ENCODE results near the gene ZNF429.
"Not testable (repeated sequence)": the region's sequence is repeated elsewhere in the genome, so short reads cannot be mapped to it uniquely, and the experiment has no call there.

ZNF429 gene

DNA sequence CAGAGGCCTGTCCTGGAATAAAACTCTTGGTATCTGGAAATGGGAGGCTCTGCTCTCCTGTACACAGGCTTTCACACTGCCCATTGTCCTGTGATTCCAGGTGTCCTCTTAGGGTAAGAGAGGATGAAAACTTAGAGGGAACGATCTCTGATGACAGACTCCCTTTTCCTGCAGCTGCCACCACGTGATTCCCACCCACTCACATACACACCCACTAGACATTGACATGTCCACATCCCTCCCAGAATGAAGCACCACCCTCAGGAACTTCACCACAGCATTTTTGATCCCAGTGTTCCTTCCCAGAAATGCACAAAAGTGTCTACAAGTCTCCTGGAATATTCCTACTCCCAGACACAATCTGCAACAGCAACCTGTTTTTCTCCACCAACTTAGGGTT, 8.2 kb downstream of the ZNF429 start:
- DNase-seq (ENCODE audit: low spot score) = no peak

DNA sequence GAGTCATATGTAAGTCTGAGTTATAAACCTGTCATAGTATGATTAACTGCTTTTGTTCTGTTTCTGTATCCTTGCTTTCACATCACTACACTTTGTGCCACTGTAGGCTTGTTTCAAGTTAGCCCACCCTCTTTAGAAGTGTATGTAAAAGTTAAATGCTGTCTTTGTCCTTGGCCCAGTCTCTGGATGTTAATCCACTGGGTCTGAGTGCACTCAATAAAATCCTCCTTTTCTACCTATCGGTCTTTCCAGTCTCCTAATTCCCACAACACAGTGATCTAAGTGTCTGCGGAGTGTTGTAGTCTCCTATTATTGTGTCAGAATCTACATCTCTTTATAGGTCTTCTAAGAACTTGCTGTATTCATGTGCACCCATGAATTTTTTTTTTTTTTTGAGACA, 14.1 kb downstream of the ZNF429 start:
- no peak for DNase-seq (ENCODE audit: low spot score)

DNA sequence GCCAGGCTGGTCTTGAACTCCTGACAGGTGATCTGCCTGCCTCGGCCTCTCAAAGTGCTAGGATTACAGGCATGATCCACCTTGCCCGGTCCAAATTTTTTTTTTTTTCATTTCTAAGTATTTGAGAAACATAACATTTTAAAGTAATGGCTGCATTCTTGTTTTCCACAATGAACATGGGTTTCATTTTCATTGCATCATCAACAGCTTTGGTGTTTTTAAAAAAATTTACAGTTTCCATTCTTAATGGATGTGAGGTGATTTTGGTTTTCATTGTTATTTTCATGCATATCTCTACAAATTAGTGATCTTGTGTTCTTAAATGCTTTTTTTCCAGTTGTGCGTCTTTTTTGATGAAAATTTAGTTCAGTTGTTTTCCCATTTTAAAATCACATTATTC, 27.5 kb downstream of the ZNF429 start:
- DNase-seq (ENCODE audit: low spot score) = no peak

DNA sequence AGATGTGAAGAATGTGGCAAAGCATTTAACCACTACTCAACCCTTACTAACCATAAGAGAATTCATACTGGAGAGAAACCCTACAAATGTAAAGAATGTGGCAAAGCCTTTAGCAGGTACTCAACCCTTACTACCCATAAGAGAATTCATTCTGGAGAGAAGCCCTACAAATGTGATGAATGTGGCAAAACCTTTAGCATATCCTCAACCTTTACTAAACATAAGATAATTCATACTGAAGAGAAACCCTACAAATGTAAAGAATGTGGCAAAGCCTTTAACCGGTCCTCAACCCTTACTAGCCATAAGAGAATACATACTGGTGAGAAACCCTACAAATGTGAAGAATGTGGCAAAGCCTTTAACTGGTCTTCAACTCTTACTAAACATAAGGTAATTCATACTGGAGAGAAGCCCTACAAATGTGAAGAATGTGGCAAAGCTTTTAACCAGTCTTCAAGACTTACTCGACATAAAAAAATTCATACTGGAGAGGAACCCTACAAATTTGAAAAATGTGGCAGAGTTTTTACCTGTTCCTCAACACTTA, 31.4 kb downstream of the ZNF429 start:
- not testable (repeated sequence) for DNase-seq (ENCODE audit: low spot score)

DNA sequence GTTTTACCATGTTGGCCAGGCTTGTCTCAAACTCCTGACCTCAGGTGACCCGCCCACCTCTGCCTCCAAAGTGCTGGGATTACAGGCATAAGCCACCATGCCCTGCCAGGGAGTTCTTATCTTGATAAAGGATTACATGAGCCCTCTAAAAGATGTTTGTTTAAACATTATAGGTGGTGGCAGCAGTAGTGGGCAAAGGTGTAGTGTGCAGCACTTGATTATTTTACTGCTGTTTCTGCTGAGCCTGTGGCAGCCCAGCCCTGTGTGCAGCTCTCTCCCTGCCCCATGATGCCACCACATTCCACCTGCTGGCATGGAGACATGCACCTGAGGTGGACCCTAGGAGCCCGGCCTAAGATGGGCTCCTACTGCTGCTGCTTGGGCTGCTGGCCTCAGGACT, 54.0 kb downstream of the ZNF429 start:
- DNase-seq (ENCODE audit: low spot score) = no peak

DNA sequence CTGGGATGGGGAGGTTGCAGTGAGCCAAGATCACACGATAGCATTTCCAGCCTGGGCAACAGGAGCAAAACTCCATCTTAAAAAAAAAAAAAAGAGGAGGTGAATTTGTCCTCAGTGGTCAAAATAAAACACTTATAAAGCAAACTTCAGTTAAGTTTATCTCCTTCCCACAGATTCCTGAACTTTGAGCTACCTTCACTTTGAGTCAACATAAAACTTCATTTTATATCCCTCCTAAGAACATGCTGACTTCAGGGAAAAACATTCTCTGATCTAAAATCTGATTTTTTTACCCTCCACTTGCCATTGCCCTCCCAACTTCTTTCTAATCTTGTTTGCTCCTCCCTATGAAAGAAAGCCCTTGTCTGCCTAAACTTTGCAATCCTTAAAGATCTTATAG, 59.0 kb downstream of the ZNF429 start:
- no peak for DNase-seq (ENCODE audit: low spot score)

DNA sequence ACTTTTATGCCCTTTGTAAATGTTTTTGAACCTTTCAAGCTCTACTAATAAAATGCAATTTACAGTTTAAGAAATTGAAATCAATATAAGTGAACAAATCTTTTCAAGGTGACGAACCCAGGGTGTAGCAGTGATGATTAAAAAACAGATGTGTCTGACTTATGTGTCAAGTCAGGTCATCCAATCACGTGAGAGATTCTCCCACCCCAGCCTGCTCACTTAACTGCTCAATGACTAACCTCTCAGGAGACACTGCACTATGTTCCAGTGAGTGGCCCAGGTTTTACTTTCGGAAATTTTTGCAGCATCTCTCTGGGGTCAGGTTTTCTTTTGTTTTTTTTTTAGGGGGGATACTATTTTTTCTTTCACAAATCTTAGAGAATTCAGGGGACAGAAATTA, 60.7 kb downstream of the ZNF429 start:
- DNase-seq (ENCODE audit: low spot score) = no peak

DNA sequence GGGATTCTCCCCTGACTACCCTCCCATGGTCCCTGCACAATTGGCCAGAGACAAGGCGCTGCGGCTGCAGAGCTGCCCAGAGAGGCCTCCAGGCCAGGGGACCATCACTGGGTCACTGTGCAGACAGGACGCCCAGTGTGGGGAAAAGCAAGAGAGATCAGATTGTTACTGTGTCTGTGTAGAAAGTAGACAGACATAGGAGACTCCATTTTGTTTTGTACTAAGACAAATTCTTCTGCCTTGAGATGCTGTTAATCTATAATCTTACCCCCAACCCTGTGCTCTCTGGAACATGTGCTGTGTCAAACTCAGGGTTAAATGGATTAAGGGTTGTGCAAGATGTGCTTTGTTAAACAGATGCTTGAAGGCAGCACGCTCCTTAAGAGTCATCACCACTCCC, 62.4 kb downstream of the ZNF429 start:
- DNase-seq (ENCODE audit: low spot score) = not testable (repeated sequence)

DNA sequence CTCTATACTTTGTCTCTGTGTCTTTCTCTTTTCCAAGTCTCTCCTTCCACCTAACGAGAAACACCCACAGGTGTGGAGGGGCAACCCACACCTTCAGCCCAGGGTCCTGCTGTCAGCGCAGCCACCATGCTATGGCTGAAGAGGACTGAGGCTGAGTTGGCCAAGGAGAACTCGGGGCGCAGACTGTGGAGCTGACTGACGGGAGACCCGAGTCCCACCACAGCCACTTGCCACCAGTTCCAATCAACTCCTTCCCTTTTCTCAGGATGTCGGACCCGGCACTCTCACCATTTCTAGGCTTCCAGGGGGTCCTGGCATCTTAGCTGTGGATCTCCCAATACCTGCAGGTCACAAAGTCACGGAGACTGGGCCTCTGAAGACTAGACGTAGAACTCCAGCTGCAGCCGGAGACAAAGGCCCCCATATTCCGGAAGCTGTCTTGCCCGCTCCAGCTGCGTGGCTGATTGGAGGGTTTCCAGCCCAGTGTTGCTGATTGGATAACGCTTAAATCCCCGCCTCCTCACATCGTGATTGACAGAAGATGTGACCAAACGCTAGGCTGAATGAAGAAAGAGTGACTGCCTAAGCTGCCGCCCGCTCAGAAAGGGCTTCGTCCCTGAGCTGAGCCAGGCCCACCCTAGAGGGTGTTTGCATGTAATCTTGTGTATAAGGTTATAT, 63.6 kb downstream of the ZNF429 start:
- DNase-seq (ENCODE audit: low spot score) = no peak

DNA sequence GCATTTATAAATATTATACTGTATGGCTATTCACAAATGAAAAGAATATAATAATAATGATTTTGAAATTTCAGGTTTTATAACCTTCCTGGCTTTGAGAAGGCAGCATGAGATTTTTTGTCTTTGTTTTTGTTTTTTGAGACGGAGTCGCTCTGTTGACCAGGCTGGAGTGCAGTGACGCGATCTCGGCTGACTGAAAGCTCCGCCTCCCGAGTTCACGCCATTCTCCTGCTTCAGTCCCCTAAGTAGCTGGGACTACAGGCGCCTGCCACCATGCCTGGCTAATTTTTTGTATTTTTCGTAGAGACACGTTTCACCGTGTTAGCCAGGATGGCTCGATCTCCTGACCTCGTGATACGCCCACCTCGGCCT, 64.1 kb downstream of the ZNF429 start:
- no peak for DNase-seq (ENCODE audit: low spot score)

DNA sequence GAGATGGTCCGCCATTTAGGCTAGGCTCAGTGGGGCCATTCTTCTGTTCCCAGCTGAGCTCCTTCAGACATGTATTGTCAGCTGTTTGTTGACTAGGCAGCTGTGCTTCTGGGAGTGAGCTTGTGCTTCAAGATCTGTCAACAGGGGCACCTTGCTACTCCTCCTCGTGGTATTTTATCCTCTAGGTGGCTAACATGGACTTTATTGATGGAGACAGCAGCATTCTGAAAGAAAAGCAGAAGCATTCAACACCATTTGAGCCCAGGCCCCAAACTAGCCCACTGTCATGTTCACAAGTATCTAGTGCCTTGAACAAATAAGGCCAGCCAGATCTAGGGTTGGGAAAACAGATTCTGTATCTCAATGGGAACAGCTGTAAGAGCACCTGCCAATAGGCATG, 65.9 kb downstream of the ZNF429 start:
- DNase-seq (ENCODE audit: low spot score) = no peak

DNA sequence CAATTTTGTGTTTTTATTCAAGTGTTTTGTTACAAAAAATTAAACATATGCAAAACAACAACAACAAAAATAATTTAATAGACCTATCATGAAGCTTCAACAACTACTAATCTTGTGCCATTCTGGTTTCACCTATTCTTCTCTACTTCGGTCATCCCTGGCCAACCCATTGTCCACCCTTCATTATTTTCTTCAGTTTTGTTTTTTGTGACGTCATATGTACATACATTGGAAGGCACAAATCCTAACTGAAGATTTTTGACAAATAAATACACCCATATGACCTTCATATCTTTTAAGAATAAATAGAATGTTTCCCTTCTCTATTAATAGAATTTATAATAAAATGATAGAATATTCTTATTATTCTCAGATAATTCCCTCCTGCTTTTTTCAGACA, 69.2 kb downstream of the ZNF429 start:
- no peak for DNase-seq (ENCODE audit: low spot score)

DNA sequence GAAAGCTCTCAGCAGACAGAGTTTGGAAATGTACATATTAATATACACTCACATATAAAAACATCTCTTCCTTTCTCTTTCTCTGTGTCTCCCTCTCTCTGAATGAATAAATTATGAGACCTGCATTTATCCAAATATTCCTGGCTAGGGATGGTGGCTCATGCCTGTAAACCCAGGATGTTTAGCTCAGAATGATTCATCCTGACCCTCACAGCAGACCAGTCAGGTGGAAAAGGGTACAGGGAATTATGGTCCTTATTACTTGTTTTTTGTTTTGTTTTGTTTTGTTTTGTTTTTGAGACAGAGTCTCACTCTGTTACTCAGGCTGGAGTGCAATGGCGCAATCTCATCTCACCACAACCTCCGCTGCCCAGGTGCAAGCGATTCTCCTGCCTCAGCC, 71.1 kb downstream of the ZNF429 start:
- no peak for DNase-seq (ENCODE audit: low spot score)

DNA sequence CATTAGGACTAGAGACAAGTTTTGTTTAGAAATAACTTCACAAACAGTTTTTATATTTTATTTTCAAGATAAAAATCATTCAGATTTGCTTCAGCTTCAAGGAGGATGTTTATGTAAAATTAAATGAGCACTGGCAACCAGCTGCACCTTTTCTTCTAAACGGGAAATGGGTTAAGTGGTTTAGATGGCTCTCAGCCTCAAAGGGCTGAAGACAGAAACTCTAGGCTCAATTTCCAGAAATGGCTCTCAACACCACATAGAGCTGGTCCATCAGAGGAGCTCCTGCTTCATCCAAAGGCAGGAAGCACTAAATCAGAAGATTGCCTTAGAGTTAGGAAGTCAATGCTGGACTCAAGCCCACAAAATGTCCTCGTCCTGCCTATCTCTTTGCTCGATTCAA, 74.7 kb downstream of the ZNF429 start:
- no peak for DNase-seq (ENCODE audit: low spot score)

DNA sequence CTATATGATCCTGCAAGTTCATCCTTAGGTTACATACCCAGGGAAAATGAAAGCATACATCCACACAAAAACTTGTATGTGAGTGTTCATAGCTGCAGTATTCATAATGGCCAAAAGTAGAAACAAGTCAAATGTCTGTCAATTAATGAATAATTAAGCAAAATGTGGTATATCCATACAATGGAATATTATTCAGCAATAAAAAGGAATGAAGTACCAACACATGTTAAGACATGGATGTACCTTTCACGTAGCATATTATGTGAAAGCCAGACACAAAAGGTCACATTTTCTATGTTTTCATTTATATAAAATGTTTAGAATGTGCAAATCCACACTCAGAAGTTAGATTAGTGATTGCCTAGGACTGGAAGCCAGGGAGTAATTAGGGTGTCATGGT, 75.4 kb downstream of the ZNF429 start:
- DNase-seq (ENCODE audit: low spot score) = no peak

DNA sequence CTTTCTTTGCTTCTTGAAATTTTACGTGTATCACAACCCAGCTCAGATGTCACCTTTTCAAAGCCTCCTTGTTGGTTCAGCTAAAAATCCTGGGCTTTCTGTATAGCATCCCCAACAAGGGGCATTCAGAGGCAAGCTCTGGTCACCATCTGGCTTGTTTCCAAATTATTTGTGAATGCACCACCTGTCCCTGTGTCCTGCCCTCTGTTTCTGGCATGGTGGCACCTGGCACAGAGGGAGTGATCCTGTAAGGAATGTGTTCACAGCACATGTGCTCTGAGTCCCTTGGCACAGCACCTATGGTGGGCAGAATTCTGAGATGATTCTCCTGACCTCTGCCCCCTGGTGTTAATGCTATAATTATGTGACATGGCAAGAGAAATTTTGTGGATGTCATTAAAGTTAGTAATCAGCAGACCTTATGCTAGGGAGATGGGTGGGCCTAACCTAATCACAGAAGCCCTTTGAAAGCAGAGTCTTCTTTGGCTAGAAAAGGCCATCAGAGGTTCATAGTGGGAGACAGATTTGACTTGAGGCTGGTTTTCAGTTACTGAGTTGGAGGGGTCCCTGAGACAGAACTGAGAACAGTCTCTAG, 76.3 kb downstream of the ZNF429 start:
- DNase-seq (ENCODE audit: low spot score) = no peak

DNA sequence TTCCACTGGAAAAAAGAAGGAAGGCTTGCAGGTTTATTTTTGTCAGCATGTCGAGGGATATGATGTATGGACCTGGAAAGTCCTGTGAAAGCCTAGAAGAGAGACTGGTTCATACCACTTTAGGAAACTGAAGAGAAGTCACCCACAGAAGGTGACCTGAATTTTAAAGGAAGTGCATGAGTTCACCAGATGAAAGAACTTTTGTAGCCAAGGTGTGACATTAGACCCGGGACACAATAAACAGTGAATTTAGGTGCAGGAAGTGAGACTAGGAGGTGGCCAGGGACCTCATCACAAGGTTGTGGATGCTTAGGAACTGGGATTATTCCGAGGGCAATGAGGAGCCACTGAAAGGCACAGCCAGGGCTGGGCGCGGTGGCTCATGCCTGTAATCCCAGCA, 79.1 kb downstream of the ZNF429 start:
- DNase-seq (ENCODE audit: low spot score) = no peak

DNA sequence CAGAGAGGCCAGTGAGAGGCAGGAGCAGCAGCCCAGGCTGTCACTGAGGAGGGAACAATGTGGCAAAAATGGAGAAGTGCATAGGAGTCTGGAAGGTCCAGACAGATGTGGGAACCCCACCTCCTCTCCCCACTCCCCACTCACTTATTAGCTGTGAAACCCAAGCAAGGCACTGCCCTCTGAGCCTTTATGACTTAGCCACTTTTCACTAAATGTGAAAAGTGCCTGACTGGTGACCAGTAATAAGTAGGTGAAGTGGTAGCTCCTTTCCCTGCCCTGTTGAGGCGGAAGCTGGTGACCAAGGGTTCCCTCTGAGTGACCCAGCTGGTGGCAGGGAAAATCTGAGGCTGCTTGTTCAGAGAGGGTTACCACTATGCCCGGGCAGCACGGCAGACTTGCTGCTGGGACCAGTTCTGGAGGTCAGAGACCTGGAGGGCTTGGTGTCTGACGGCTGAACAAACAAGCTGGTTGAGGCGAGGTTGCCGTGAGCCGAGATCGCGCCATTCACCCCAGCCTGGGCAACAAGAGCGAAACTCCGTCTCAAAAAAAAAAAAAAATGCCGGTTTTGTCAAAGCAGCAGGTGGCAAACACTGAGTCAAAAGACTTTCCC, 80.0 kb downstream of the ZNF429 start:
- DNase-seq (ENCODE audit: low spot score) = no peak

DNA sequence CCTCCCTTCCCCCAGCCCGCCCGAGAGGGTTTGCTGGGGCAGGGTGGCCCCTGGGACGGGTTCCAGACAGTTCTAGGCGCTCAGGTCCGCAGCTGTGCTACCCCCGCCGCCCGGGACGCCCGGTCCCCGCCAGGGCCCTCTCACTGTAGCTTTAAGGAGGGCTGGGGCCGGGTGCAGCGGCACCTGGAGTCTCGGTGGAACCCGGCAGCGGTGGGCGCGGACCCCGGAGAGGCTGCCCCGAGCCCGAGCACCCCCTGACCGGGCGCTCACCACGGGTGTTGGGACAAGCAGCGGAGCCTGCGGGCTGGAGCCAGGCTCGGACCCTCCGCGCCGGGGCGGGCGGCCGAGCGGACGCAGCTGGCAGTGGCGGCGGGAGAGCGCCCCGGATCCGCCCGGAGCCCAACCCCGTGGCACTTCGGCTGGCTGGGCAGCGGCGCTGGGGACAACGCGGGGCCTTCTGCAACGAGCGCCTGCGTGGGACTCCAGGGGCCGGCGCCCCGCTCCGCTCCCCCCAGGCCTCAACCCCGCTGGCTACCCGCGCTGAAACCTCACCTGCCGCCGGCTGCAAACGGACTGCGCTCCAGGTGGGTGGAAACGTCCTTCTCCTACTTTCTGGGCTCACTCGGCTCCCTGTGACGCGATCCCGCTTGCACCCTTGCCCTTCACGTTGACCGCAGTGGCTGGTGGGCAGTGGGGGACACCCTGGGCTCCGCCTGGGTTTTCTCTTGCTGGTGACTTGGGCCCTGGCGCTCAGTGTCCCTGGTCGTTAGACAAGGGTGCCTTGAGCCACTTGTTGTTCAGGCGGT, 81.1 kb downstream of the ZNF429 start:
- no peak for DNase-seq (ENCODE audit: low spot score)

DNA sequence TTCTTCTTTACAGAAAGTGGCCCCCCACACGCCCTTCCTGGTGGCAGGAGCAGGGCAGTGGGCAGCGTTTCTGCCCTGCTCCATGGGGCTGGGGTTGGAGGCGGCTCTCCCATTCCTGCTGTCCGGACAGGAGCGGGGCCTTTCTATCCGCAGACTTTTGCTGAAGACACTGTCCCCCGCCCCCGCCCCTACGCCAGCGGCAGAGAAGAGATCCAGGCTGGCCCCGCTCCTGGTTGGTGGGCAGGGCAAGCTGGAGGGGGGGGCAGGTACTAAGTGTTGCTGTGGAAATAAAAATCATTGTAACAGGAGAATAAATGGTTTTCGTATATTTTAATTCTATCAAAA, 81.7 kb downstream of the ZNF429 start:
- DNase-seq (ENCODE audit: low spot score) = no peak

DNA sequence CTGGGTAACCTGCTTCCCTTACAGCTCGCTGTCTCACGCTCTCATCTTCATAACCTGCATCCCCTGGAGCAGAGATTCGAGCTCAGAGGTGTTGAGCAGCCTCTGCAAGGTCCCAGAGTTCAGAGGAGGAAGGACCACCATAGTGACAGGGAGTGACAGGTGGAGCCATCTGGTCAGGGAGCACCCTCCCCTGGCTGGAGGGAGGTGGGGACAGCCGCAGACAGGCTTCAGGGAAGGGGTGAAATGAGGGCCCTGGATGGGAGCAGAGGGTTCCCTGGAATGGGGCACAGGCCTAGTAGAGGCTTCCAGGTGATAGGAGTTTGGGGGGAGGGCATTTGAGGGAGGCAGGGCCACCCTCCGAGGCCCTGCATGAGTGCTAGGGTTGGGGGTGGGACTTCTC, 82.1 kb downstream of the ZNF429 start:
- no peak for DNase-seq (ENCODE audit: low spot score)

DNA sequence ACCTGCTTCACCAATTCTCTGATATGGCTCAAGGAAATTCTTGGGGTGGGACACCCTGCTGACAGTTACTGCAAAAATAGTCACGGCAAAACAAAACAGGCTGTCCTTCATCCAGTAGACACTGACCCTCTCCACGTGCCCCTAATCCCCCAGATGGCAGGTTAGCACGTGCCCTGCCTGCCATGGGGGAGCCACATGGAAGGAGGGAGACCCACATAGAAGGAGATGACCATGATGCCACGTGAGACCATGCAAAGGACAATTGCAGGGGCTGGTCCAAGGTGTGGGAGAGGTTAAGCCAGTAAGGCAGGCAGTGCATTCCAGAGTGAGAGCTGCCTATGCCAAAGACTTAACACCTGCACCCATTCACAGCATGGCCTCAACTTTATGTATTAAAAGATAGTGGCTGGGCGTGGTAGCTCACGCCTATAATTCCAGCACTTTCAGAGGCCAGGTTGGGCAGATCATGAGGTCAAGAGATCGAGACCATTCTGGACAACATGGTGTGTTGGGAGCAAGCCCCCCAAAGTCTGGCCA, 82.7 kb downstream of the ZNF429 start:
- no peak for DNase-seq (ENCODE audit: low spot score)

DNA sequence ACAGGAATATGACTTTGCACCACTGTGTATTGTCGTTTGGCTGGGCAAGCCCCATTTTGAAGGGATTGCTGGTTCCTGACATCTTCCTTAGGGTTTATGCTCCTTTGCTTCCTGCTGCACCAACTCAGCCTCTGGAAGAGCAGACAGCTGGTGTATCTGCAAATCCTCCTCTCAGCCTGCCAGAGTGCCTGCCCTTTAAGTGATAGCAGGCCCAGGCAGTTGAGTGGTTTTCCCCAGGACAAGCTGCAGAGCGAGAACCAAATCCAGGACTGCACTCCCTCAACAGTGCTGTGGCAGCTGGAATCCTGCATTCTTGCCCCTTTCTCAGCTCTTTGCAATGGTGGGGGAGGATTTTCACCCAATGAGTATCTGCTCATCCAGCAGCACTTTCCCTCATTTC, 85.5 kb downstream of the ZNF429 start:
- no peak for DNase-seq (ENCODE audit: low spot score)

Data from D341Med (cell line).